IMR-90 (cell line): Measurements from ENCODE around the gene ZNF488. TPM values are rescaled to one million over a fixed set of nuclear protein-coding genes. Genes with fewer than 3 reads are reported as not detected.
A peak's percentile ranks its signal among the peaks of the same experiment; 100 is the strongest.

Source experiments
- ATAC-seq: fragments of 200-7000 bp; cut with Tn5 transposase; 2 replicates; pipeline ENCODE4 v1.9.1; 2020; ENCODE audit warnings: low read depth, mild to moderate bottlenecking, moderate library complexity
- BruUV-seq: library from RNA; stranded (reverse); fragments of 400-500 nt; replicated peaks from 2 replicates; lab custom pipeline; 2021; lab: Mats Ljungman, UMichigan
- CTCF ChIA-PET: fragments of 300-600 bp; formaldehyde crosslinking; extraction: SDS; loops from one replicate; lab custom pipeline; 2021; ENCODE audit warnings: antibody characterized with exemption; lab: Yijun Ruan, JAX
- POLR2A ChIA-PET: fragments of 300-600 bp; sonication (Branson Sonifier 250); formaldehyde crosslinking; loops from one replicate; lab custom pipeline; 2022; ENCODE audit warnings: antibody characterized with exemption; ENCODE audit not compliant: unreplicated experiment; lab: Charles Lee
- DNase-seq: peaks from one replicate; pipeline ENCODE4 v3.0.0; 2013
- H2AFZ ChIP-seq: replicated peaks from 2 replicates; pipeline ENCODE3; 2013; ENCODE audit warnings: low read length, mild to moderate bottlenecking; ENCODE audit not compliant: poor library complexity
- H2AK5ac ChIP-seq: 2 replicates; pipeline ENCODE4 v1.6.1; 2013; ENCODE audit warnings: low read depth, low read length, inconsistent platforms
- H2AK9ac ChIP-seq: replicated peaks from 2 replicates; pipeline ENCODE3; 2013; ENCODE audit warnings: mild to moderate bottlenecking, low read depth, low read length, moderate library complexity; ENCODE audit not compliant: poor library complexity
- H2BK120ac ChIP-seq: 2 replicates; pipeline ENCODE4 v1.6.1; 2013; ENCODE audit warnings: low read depth, low read length, inconsistent platforms
- H2BK15ac ChIP-seq: 3 replicates; pipeline ENCODE4 v1.6.1; 2013; ENCODE audit warnings: low read depth, low read length, inconsistent platforms
- H2BK20ac ChIP-seq: 2 replicates; pipeline ENCODE4 v1.6.1; 2013; ENCODE audit warnings: low read depth, mild to moderate bottlenecking, inconsistent platforms, low read length, moderate library complexity
- H2BK5ac ChIP-seq: 2 replicates; pipeline ENCODE4 v1.6.1; 2013; ENCODE audit warnings: mild to moderate bottlenecking, low read depth, low read length, inconsistent platforms; ENCODE audit not compliant: poor library complexity, severe bottlenecking
- H3K14ac ChIP-seq: replicated peaks from 2 replicates; pipeline ENCODE4 v1.6.1; 2013; ENCODE audit warnings: low read depth, low read length, inconsistent platforms
- H3K18ac ChIP-seq: 2 replicates; pipeline ENCODE4 v1.6.1; 2013; ENCODE audit warnings: low read depth, low read length, control low read depth
- H3K23ac ChIP-seq: 2 replicates; pipeline ENCODE4 v1.6.1; 2013; ENCODE audit warnings: low read depth, low read length, inconsistent platforms
- H3K27ac ChIP-seq: 2 replicates; pipeline ENCODE4 v1.5.1; 2013; ENCODE audit warnings: mild to moderate bottlenecking, control low read depth, low read length; ENCODE audit not compliant: insufficient read depth
- H3K27me3 ChIP-seq: 2 replicates; pipeline ENCODE4 v1.6.1; 2013; ENCODE audit warnings: low read length; ENCODE audit not compliant: control insufficient read depth, insufficient read depth
- H3K36me3 ChIP-seq: 2 replicates; pipeline ENCODE4 v1.6.1; 2013; ENCODE audit warnings: low read length, mixed read lengths; ENCODE audit not compliant: control insufficient read depth, insufficient read depth
- H3K4ac ChIP-seq: 2 replicates; pipeline ENCODE4 v1.6.1; 2013; ENCODE audit warnings: low read depth, low read length, inconsistent platforms
- H3K4me1 ChIP-seq: 2 replicates; pipeline ENCODE4 v1.6.1; 2013; ENCODE audit warnings: low read length, mixed read lengths; ENCODE audit not compliant: control insufficient read depth, insufficient read depth
- H3K4me2 ChIP-seq: 2 replicates; pipeline ENCODE4 v1.6.1; 2013; ENCODE audit warnings: low read depth, mild to moderate bottlenecking, control low read depth, low read length, moderate library complexity
- H3K4me3 ChIP-seq: 2 replicates; pipeline ENCODE4 v1.5.1; 2013; ENCODE audit warnings: low read depth, mild to moderate bottlenecking, control low read depth, low read length, moderate library complexity; ENCODE audit not compliant: insufficient read depth
- H3K56ac ChIP-seq: 2 replicates; pipeline ENCODE4 v1.6.1; 2013; ENCODE audit warnings: low read length, inconsistent platforms; ENCODE audit not compliant: insufficient read depth; ENCODE audit errors: extremely low read depth
- H3K79me1 ChIP-seq, 2 experiments: 2 replicates each; pipeline ENCODE4 v1.6.1; 2013; ENCODE audit warnings: low read length in 2 of 2, inconsistent platforms in 1 of 2, low read depth in 1 of 2
- H3K9ac ChIP-seq: 2 replicates; pipeline ENCODE4 v1.6.1; 2013; ENCODE audit warnings: low read depth, low read length, control low read depth
- H3K9me1 ChIP-seq: 2 replicates; pipeline ENCODE4 v1.6.1; 2013; ENCODE audit warnings: low read length, inconsistent platforms; ENCODE audit not compliant: insufficient read depth
- H3K9me3 ChIP-seq: 2 replicates; pipeline ENCODE4 v1.6.1; 2013; ENCODE audit warnings: low read length; ENCODE audit not compliant: control insufficient read depth, insufficient read depth
- H4K20me1 ChIP-seq: 2 replicates; pipeline ENCODE4 v1.6.1; 2013; ENCODE audit warnings: low read length, inconsistent platforms; ENCODE audit not compliant: insufficient read depth
- H4K5ac ChIP-seq: 2 replicates; pipeline ENCODE4 v1.6.1; 2013; ENCODE audit warnings: mild to moderate bottlenecking, low read depth, low read length, control low read depth
- H4K8ac ChIP-seq, 2 experiments: 2 replicates each; pipeline ENCODE4 v1.6.1; 2013; ENCODE audit warnings: low read depth in 2 of 2, low read length in 2 of 2, control low read depth in 1 of 2, inconsistent platforms in 1 of 2
- H4K91ac ChIP-seq: 2 replicates; pipeline ENCODE4 v1.6.1; 2013; ENCODE audit warnings: low read depth, low read length, inconsistent platforms; ENCODE audit not compliant: insufficient read depth
- BHLHE40 ChIP-seq: fragments of 150-350 bp; IDR thresholded peaks from 2 replicates; pipeline ENCODE4 v1.6.1; 2016; ENCODE audit warnings: mild to moderate bottlenecking, low read depth, low read length
- CEBPB ChIP-seq: IDR thresholded peaks from 2 replicates; pipeline ENCODE4 v1.6.1; 2012; ENCODE audit warnings: low read depth, low read length, improper control_type of control experiment
- CHD1 ChIP-seq: IDR thresholded peaks from 2 replicates; pipeline ENCODE4 v1.6.1; 2012; ENCODE audit warnings: low read depth, low read length, improper control_type of control experiment
- FOS ChIP-seq: fragments of 150-350 bp; IDR thresholded peaks from 2 replicates; pipeline ENCODE4 v1.6.1; 2016; ENCODE audit warnings: low read depth, low read length
- MAFK ChIP-seq: IDR thresholded peaks from 2 replicates; pipeline ENCODE4 v1.6.1; 2012; ENCODE audit warnings: low read depth, low read length, improper control_type of control experiment
- MAZ ChIP-seq: IDR thresholded peaks from 2 replicates; pipeline ENCODE4 v1.6.1; 2012; ENCODE audit warnings: low read depth, mild to moderate bottlenecking, low read length, improper control_type of control experiment, moderate library complexity, borderline replicate concordance
- MXI1 ChIP-seq: IDR thresholded peaks from 2 replicates; pipeline ENCODE4 v1.6.1; 2012; ENCODE audit warnings: low read depth, mild to moderate bottlenecking, low read length, moderate library complexity, borderline replicate concordance
- NFE2L2 ChIP-seq: fragments of 150-350 bp; IDR thresholded peaks from 2 replicates; pipeline ENCODE4 v1.6.1; 2016; ENCODE audit warnings: low read depth, mild to moderate bottlenecking, low read length
- POLR2A ChIP-seq: IDR thresholded peaks from 2 replicates; pipeline ENCODE4 v1.6.1; 2012; ENCODE audit warnings: mild to moderate bottlenecking, low read depth, low read length
- RAD21 ChIP-seq: IDR thresholded peaks from 2 replicates; pipeline ENCODE4 v1.6.1; 2012; ENCODE audit warnings: low read length, improper control_type of control experiment
- RCOR1 ChIP-seq: IDR thresholded peaks from 2 replicates; pipeline ENCODE4 v1.6.1; 2012; ENCODE audit warnings: mild to moderate bottlenecking, low read length, improper control_type of control experiment; ENCODE audit not compliant: insufficient replicate concordance
- RFX5 ChIP-seq: IDR thresholded peaks from 2 replicates; pipeline ENCODE4 v1.8.0; 2012; ENCODE audit warnings: low read depth, mild to moderate bottlenecking, low read length, moderate library complexity
- dilution Hi-C: fragments of 300-500 bp; cut with HindIII; formaldehyde crosslinking; loops from one replicate; pipeline ENCODE4 v1.14.3; 2018; ENCODE audit warnings: low sequenced_read_pairs; ENCODE audit not compliant: unreplicated experiment
- in situ Hi-C: fragments of 300-500 bp; cut with MboI; formaldehyde crosslinking; loops from 3 replicates; pipeline ENCODE4 v1.14.3; 2019; ENCODE audit warnings: low sequenced_read_pairs, inconsistent platforms, mixed read lengths
- intact Hi-C: fragments of 100-400 bp; cut with micrococcal nuclease; formaldehyde crosslinking; loops from 2 replicates; pipeline ENCODE4 v1.10.0; 2022
- polyA plus RNA-seq, 3 experiments: library from polyadenylated mRNA; depleted of rRNA; stranded (reverse); fragments of >200 nt; gene quantifications; 2 replicates each; pipeline ENCODE4 v1.2.3, GENCODE V29; 2012; ENCODE audit warnings: low replicate concordance in 1 of 3
- total RNA-seq: library from RNA; depleted of rRNA; stranded (reverse); fragments of >200 nt; gene quantifications from 2 replicates; pipeline ENCODE4 v1.2.3, GENCODE V29; 2012
- TF ChIP-seq, protein P1 (sequence below): fragments of 150-350 bp; IDR thresholded peaks from 2 replicates; pipeline ENCODE4 v1.6.1; 2016; ENCODE audit warnings: low read depth, mild to moderate bottlenecking, low read length, moderate library complexity, borderline replicate concordance
- TF ChIP-seq, protein P2 (sequence below): fragments of 150-350 bp; IDR thresholded peaks from 2 replicates; pipeline ENCODE4 v1.6.1; 2017; ENCODE audit warnings: mild to moderate bottlenecking, antibody characterized with exemption, low read length, low read depth
- TF ChIP-seq, protein P3 (sequence below): conservative IDR thresholded peaks from 2 replicates; pipeline ENCODE4 v1.5.1; 2012; ENCODE audit warnings: mild to moderate bottlenecking, low read depth, low read length, improper control_type of control experiment

Gene ZNF488
- total and polyA plus RNA-seq, 2 of the 4 experiments (the other 2 are of a cell fraction): under 0.01 to 0.14 TPM

DNA sequence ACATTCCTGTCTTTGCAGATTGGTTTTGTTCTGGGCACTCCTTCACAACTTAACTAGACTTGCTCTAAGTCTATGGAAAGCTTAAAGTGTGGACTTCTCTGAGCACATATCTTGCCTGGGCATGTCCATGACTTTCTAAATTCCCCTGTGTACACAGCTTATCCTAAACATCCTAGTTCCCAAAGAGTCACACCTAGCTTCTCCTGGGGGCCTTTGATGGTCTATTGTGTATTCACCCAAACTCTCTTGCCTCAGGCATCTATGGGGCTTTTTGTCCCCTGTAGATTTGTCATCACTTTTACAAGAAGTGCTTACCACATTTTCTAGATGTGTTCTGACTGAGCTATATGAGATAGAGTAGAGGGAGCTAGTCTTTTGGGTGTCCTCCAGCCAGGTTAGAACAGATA lies 12.2 kb upstream of the ZNF488 start:
- Histone ChIP-seq H4K8ac (peak overlapping the region in 1 of 2 experiments; percentile 45; a peak in 1 of 4 replicates), H2BK5ac (peak overlapping the region; percentile 7), H3K36me3 (no peaks in the 10 kb centered on the region), H3K14ac (peak overlapping the region; percentile 8; the same call in 1 of the 2 replicates), H2BK15ac (no peak overlapping the region), H2AK9ac (no peak overlapping the region), H3K18ac (peak overlapping the region; percentile 53), H4K91ac (0 out of 2 replicates have a peak overlapping the region, but pooled peaks have one; percentile 0), H2AK5ac (no peak overlapping the region), H3K4ac (peak overlapping the region; percentile 37; the same call in 1 of the 2 replicates), H3K4me3 (no peak overlapping the region), H3K56ac (no peak overlapping the region), H2AFZ (no peak overlapping the region), H3K9me3 (peaks cover 3% of the 10 kb centered on the region), H3K9ac (no peak overlapping the region), H3K9me1 (no peaks in the 10 kb centered on the region), H3K27me3 (peaks cover 23% of the 10 kb centered on the region), H3K79me1 (no peaks in the 10 kb centered on the region), H2BK20ac (peak overlapping the region; percentile 44; the same call in 1 of the 2 replicates), H4K20me1 (no peaks in the 10 kb centered on the region), H3K23ac (peak overlapping the region; percentile 8; the same call in 1 of the 2 replicates), H2BK120ac (peak overlapping the region; percentile 74), H3K27ac (no peak overlapping the region), H3K4me1 (no peaks in the 10 kb centered on the region; the same call in 1 of the 2 replicates), H4K5ac (peak overlapping the region; percentile 57), H3K4me2 (no peak overlapping the region)
- ChIA-PET CTCF (interaction anchor here (1.1 kb wide), 1 partner anchor 61 kb away, joined by 3 read pairs; no protein-coding TSS in a partner anchor), POLR2A (no interaction called here)
- no peak for TF ChIP-seq NFE2L2
- TF ChIP-seq RFX5: no peak
- TF ChIP-seq MXI1: no peak
- no peak for TF ChIP-seq BHLHE40
- TF ChIP-seq RCOR1: no peak
- TF ChIP-seq, protein P1, sequence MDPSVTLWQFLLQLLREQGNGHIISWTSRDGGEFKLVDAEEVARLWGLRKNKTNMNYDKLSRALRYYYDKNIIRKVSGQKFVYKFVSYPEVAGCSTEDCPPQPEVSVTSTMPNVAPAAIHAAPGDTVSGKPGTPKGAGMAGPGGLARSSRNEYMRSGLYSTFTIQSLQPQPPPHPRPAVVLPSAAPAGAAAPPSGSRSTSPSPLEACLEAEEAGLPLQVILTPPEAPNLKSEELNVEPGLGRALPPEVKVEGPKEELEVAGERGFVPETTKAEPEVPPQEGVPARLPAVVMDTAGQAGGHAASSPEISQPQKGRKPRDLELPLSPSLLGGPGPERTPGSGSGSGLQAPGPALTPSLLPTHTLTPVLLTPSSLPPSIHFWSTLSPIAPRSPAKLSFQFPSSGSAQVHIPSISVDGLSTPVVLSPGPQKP: no peak
- TF ChIP-seq POLR2A: no peak
- TF ChIP-seq RAD21: no peak
- TF ChIP-seq CEBPB: no peak
- TF ChIP-seq, protein P2, sequence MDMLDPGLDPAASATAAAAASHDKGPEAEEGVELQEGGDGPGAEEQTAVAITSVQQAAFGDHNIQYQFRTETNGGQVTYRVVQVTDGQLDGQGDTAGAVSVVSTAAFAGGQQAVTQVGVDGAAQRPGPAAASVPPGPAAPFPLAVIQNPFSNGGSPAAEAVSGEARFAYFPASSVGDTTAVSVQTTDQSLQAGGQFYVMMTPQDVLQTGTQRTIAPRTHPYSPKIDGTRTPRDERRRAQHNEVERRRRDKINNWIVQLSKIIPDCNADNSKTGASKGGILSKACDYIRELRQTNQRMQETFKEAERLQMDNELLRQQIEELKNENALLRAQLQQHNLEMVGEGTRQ: no peak
- no peak for TF ChIP-seq FOS
- no peak for TF ChIP-seq CHD1
- TF ChIP-seq MAFK: no peak
- TF ChIP-seq, protein P3, sequence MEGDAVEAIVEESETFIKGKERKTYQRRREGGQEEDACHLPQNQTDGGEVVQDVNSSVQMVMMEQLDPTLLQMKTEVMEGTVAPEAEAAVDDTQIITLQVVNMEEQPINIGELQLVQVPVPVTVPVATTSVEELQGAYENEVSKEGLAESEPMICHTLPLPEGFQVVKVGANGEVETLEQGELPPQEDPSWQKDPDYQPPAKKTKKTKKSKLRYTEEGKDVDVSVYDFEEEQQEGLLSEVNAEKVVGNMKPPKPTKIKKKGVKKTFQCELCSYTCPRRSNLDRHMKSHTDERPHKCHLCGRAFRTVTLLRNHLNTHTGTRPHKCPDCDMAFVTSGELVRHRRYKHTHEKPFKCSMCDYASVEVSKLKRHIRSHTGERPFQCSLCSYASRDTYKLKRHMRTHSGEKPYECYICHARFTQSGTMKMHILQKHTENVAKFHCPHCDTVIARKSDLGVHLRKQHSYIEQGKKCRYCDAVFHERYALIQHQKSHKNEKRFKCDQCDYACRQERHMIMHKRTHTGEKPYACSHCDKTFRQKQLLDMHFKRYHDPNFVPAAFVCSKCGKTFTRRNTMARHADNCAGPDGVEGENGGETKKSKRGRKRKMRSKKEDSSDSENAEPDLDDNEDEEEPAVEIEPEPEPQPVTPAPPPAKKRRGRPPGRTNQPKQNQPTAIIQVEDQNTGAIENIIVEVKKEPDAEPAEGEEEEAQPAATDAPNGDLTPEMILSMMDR: no peak
- no peak for TF ChIP-seq MAZ
- in situ Hi-C loops (no loop called here), dilution Hi-C loops (no loop called here), intact Hi-C loops (no loop called here)
- no TSS peak for BruUV-seq
- DNase-seq (no peak), ATAC-seq (peak; percentile 51)
